Omental fat pad (tissue), 4 donors: ENCODE results near the gene CARD19. TPM values are rescaled to one million over a fixed set of nuclear protein-coding genes. Genes with fewer than 3 reads are reported as not detected.
A peak's percentile ranks its signal among the peaks of the same experiment; 100 is the strongest.

ENCODE experiments used
- ATAC-seq: fragments of 150-250 bp; one replicate; pipeline ENCODE4 v1.9.1; 2016; ENCODE audit warnings: mild to moderate bottlenecking, moderate library complexity; ENCODE audit not compliant: low FRiP score
- DNase-seq: peaks from one replicate; pipeline ENCODE4 v3.0.0-alpha.2; 2019; ENCODE audit warnings: low spot score
- total RNA-seq, 4 donors: library from RNA; depleted of rRNA; stranded (reverse); fragments of >200 nt; gene quantifications; one replicate each; pipeline ENCODE4 v1.1.0, GENCODE V29; 2016
- TF ChIP-seq, protein P1 (sequence below), 3 donors: fragments of 450-650 bp; IDR thresholded peaks; one replicate each; pipeline ENCODE4 v1.5.1; 2016 to 2017; ENCODE audit warnings: antibody characterized with exemption in 3 of 3, mild to moderate bottlenecking in 3 of 3, moderate library complexity in 2 of 3

Gene CARD19
- total RNA-seq, 4 donors from 2014 or later = 45.7 to 76.5 (median 57.9) TPM

DNA sequence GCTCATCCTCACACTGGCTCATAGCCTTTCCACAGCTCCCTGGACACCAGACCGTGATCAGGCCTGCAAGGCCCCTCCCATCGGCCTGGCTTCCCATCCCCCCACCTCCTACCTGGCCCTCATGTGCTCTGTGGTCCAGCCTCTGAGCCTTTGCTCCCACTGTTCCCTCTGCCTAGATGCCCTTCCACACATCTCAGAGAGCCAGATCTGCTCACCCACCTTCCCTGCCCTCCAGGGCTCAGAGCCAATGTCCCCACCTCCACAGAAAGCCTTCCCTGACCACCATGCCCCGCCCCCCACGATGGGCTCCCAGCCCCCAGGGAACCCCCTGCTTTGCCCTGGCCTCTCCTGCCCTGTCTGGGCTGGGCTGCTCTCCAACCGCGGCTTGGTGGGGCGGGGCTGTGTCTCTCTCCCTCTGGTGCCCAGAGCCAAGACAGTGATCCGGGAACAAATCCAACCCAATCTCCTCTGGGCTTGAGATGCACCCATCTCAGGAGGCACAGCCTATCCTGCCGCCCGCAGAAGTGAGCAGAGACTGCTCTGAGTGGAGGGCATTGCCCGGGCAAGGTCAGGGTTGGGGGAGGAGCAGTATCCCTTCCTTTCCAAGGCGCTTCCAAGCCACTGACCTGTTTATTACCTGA is 36.4 kb downstream of the CARD19 start:
- TF ChIP-seq, protein P1, sequence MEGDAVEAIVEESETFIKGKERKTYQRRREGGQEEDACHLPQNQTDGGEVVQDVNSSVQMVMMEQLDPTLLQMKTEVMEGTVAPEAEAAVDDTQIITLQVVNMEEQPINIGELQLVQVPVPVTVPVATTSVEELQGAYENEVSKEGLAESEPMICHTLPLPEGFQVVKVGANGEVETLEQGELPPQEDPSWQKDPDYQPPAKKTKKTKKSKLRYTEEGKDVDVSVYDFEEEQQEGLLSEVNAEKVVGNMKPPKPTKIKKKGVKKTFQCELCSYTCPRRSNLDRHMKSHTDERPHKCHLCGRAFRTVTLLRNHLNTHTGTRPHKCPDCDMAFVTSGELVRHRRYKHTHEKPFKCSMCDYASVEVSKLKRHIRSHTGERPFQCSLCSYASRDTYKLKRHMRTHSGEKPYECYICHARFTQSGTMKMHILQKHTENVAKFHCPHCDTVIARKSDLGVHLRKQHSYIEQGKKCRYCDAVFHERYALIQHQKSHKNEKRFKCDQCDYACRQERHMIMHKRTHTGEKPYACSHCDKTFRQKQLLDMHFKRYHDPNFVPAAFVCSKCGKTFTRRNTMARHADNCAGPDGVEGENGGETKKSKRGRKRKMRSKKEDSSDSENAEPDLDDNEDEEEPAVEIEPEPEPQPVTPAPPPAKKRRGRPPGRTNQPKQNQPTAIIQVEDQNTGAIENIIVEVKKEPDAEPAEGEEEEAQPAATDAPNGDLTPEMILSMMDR (IDR thresholded peaks at IDR 0.05) = no peak
- DNase-seq (no peak), ATAC-seq (no peak)

DNA sequence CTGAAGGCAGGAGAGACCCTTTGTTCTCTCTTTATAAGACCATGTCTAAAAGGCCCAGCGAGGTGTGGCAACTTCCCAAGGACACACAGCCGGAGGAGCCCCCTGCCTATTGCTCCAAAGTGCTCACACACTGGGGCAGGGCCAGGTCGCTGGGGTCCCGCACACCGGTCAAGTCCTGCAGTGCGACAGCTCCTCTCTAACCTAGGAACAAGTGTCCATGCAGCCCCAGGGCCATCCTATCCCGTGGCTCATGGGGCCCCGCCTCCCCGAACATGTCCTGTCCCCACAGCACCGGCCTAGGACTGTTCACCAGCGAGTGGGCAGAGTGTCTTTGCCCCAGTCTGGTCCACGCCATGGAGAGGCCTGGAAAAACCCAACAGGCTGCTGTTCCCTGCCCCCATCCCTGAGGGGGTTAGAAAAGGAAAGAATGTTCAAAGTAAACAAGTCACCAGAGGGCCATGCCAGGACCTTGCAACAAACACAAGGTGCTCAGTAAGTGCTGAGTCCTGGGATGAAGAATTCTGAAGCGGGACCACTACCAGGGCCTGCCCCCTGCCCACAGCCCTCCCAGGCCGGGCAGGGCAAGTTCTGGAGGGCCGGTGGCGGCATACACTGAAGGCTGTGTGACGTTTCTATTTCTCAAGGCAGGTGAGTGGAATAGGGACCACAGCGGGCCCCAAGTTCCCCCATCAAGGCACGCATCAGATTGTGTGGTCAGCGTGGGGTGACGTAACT is 37.1 kb downstream of the CARD19 start:
- TF ChIP-seq, protein P1 (IDR thresholded peaks at IDR 0.05) = no peak

DNA sequence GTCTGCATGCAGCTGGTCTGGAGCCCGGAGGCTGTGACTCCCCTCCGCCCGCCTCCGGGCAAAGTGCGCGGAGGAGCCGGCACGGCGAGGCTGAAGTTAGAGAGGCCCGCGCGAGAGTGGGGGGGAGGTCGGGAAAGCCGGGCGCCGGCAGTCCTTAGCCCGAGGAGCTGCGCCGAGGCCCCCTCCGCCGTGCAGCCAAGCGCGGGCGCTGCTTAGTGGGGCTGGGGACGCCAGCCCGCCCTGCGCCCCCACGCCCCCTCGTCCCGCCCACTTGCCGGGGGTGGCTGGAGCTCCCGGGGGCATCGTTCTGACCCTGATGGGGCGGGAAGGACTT is 37.6 kb downstream of the CARD19 start:
- TF ChIP-seq, protein P1 (IDR thresholded peaks at IDR 0.05) = no peak
- ATAC-seq = peak; percentile 64
- peak; percentile 64 for DNase-seq

More for the DNA sequence above, 37.1 kb downstream of the CARD19 start:
- no peak for DNase-seq
- no peak for ATAC-seq

DNA sequence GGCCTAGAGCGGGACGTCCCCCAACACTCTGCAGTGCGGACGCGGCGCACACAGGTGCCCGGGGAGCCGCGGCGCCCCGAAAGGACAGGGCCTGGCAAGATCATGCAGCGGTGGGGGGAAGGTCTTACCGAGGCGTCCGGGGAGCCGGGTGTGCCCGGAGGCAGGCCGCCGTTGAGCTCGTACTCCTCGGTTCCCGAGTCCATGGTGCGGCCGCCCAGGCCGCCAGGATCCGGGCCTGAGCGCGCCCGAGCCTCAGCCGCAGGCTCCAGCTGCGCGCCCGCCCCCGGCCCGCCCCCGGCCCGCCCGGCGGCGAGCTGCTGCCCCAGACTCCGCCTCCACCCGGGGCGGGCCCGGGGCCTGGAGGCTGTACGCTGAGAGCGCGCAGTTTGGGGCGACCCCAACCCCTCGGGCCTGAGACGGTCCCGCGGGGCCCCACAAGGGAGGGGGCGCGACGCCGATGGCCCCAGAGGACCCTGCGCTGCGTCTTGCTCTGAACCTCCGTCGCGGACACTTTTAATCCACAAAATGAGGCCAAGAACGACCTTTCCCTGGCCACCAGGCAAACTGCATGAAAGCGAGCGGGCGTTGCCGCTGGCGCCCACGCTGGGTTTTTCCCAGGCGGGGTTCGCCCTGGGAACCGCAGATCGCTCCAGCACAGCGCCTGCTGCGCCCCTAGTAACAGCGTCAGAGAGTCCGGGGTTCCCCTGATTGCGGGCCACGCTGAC is 38.2 kb downstream of the CARD19 start, which contains the start of gene NINJ1:
Gene NINJ1, minus strand, starts transcription at position 237 of the 725 bp plus-strand sequence. Its CDS starts 34 bp downstream, at position 203.
- TF ChIP-seq, protein P1 (IDR thresholded peaks at IDR 0.05) = no peak
- DNase-seq (no peak), ATAC-seq (peak; percentile 86)

DNA sequence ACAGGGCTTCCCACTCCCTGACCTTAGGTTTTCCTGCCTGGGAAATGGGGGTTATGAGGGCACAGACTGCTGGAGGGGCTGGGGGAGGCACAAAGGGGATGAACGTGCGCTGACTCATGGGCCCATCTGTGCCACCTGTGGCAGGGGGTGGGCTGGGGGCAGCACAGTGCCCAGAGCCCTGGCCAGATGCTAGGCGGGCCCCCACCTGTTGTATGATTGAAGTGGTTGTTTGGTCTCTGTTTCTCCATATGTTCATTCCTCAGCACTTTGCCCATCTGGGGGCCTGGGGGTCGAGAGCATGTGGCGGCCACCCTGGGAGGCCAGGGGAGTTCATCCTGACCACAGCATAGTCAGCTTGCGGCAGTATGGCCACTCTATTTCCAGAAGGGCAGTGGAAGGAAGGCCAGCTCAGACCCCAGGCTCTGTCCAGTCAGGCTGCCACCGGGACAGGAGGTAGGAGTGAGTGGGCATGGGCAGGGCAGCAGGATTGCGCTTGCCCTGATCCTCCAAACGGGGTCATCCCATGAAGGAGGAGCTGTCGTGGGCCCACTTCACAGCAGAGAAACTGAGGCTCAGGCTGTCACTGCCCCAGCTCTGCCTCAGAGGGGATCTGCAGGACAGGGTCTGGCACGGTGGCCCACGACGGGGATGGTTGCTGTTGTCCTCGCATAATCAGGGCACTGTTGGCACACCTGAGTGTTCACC is 38.9 kb downstream of the CARD19 start:
- TF ChIP-seq, protein P1 (IDR thresholded peaks at IDR 0.05) = no peak
- DNase-seq (no peak), ATAC-seq (no peak)

DNA sequence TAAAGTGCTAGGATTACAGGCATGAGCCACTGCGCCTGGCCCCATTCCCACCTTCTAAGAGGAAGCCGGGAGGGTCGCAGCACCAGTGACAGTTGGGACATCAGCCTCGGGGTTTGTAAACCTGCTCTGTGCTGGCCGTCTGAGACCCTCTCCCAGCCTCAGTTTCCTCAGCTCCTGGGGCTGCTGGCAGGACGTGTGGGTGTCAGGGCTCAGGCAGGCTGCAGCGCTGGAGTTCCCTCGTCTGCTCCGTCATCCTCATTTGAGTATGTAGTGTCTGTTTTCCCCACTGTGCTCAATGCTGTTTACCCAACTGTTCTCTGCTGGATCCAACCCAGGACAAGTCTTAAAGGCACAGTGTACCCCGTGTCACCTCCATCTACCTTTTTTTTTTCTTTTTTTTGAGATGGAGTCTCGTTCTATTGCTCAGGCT is 40.0 kb downstream of the CARD19 start:
- TF ChIP-seq, protein P1 (IDR thresholded peaks at IDR 0.05) = no peak
- DNase-seq = no peak
- ATAC-seq = no peak
